ENCODE results near the gene NFIA. TPM values are rescaled to one million over a fixed set of nuclear protein-coding genes. Genes with fewer than 3 reads are reported as not detected.
A peak's percentile ranks its signal among the peaks of the same experiment; 100 is the strongest.

Gene NFIA
- total RNA-seq, 1 experiment from 2014 or later: 20.9 TPM

GRCh38 chr1:61452176-61453035 lies 370.0 kb downstream of the NFIA start:
- H3K4me3 ChIP-seq (ENCODE audit: low read depth in 2 of 2, low read length in 2 of 2): no peak overlapping the region
- ChIA-PET CTCF (interaction anchor here (0.5 to 0.7 kb wide), 3 partner anchors 80 to 403 kb away, joined by 3 to 15 read pairs (median 3); no protein-coding TSS in a partner anchor), POLR2A (interaction anchor here (0.5 kb wide), 1 partner anchor 183 kb away, joined by 4 read pairs; no protein-coding TSS in a partner anchor)
- intact Hi-C loops (cut with micrococcal nuclease; ENCODE audit: unreplicated experiment): loop anchor here (5.0 to 10.0 kb wide), 2 partner anchors 398 to 480 kb away; no protein-coding TSS in a partner anchor
- ATAC-seq (no peak), DNase-seq (ENCODE audit: low read depth, low spot score) (no peak)
- no peaks in the 10 kb centered on the region for H3K9me3 ChIP-seq (ENCODE audit: control insufficient read depth, insufficient read depth, low read depth, low read length)
- BruUV-seq (replicated peaks): no TSS peak
- H3K27me3 ChIP-seq (ENCODE audit: control insufficient read depth, insufficient read depth, low read length): no peaks in the 10 kb centered on the region
- in situ Hi-C loops (cut with HindIII; ENCODE audit: low pct_unique_long_range_greater_than_20kb, low sequenced_read_pairs): no loop called here
- peak overlapping the region; percentile 31; the same call in 1 of the 2 replicates for H3K27ac ChIP-seq (ENCODE audit: low read length)
- 0 out of 2 replicates have a peak, but pooled peaks cover 5% of the 10 kb centered on the region for H3K36me3 ChIP-seq (ENCODE audit: control insufficient read depth, insufficient read depth, low read length)
- H3K4me1 ChIP-seq (ENCODE audit: control insufficient read depth, insufficient read depth, low read length): peaks cover 11% of the 10 kb centered on the region
- TF ChIP-seq, protein P1, sequence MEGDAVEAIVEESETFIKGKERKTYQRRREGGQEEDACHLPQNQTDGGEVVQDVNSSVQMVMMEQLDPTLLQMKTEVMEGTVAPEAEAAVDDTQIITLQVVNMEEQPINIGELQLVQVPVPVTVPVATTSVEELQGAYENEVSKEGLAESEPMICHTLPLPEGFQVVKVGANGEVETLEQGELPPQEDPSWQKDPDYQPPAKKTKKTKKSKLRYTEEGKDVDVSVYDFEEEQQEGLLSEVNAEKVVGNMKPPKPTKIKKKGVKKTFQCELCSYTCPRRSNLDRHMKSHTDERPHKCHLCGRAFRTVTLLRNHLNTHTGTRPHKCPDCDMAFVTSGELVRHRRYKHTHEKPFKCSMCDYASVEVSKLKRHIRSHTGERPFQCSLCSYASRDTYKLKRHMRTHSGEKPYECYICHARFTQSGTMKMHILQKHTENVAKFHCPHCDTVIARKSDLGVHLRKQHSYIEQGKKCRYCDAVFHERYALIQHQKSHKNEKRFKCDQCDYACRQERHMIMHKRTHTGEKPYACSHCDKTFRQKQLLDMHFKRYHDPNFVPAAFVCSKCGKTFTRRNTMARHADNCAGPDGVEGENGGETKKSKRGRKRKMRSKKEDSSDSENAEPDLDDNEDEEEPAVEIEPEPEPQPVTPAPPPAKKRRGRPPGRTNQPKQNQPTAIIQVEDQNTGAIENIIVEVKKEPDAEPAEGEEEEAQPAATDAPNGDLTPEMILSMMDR (IDR thresholded peaks at IDR 0.05): no peak
- TF ChIP-seq SIN3A (IDR thresholded peaks at IDR 0.05; ENCODE audit: borderline replicate concordance, insufficient read depth, low read depth, low read length) (no peak), POLR2AphosphoS5 (IDR thresholded peaks at IDR 0.05; ENCODE audit: low read depth, low read length) (no peak), REST (IDR thresholded peaks at IDR 0.05; ENCODE audit: insufficient read depth in 1 of 2, low read depth in 2 of 2, low read length in 1 of 2) (no peak), TCF7L2 (IDR thresholded peaks at IDR 0.05; ENCODE audit: low read depth, low read length) (no peak)

- DNase-seq (ENCODE audit: low read depth, low spot score) (peak; percentile 50), ATAC-seq (peak; percentile 98)
- H3K4me1 ChIP-seq (ENCODE audit: control insufficient read depth, insufficient read depth, low read length): peaks cover 11% of the 10 kb centered on the region
- TF ChIP-seq, protein P1 (IDR thresholded peaks at IDR 0.05): peak; percentile 88
- TF ChIP-seq TCF7L2 (IDR thresholded peaks at IDR 0.05; ENCODE audit: low read depth, low read length) (no peak), SIN3A (IDR thresholded peaks at IDR 0.05; ENCODE audit: borderline replicate concordance, insufficient read depth, low read depth, low read length) (no peak), REST (IDR thresholded peaks at IDR 0.05; ENCODE audit: insufficient read depth in 1 of 2, low read depth in 2 of 2, low read length in 1 of 2) (no peak), POLR2AphosphoS5 (IDR thresholded peaks at IDR 0.05; ENCODE audit: low read depth, low read length) (no peak)
- peak overlapping the region; percentile 31; the same call in 1 of the 2 replicates for H3K27ac ChIP-seq (ENCODE audit: low read length)
- peaks cover 5% of the 10 kb centered on the region; the same call in 1 of the 2 replicates for H3K36me3 ChIP-seq (ENCODE audit: control insufficient read depth, insufficient read depth, low read length)
- CTCF ChIA-PET: interaction anchor here (0.5 to 0.7 kb wide), 3 partner anchors 79 to 404 kb away, joined by 3 to 15 read pairs (median 3); no protein-coding TSS in a partner anchor
- peak overlapping the region in 1 of 2 experiments; percentile 7; a peak in 1 of 4 replicates for H3K4me3 ChIP-seq (ENCODE audit: low read depth in 2 of 2, low read length in 2 of 2)
- intact Hi-C loops (cut with micrococcal nuclease; ENCODE audit: unreplicated experiment): loop anchor here (5.0 to 10.0 kb wide), 2 partner anchors 399 to 481 kb away; no protein-coding TSS in a partner anchor
- BruUV-seq (replicated peaks): no TSS peak
- POLR2A ChIA-PET: no interaction called here
- H3K27me3 ChIP-seq (ENCODE audit: control insufficient read depth, insufficient read depth, low read length): no peaks in the 10 kb centered on the region
- in situ Hi-C loops (cut with HindIII; ENCODE audit: low pct_unique_long_range_greater_than_20kb, low sequenced_read_pairs): no loop called here
- H3K9me3 ChIP-seq (ENCODE audit: control insufficient read depth, insufficient read depth, low read depth, low read length): no peaks in the 10 kb centered on the region
These were observed 371.0 kb downstream of the NFIA start for GRCh38 chr1:61453111-61453961.

Data from Panc1 (cell line).